A549 (cell line): ENCODE data around the gene PPP3CA.

Experiments
- CEBPB ChIP-seq, 2 experiments: fragments of >200 bp in 1 of 2; sonication (Bioruptor Twin) in 1 of 2; formaldehyde crosslinking in 1 of 2; IDR thresholded peaks; 2 replicates each; pipeline ENCODE4 v1.6.1; 2012 to 2016
- CHD4 ChIP-seq: fragments of 200-600 bp; sonication (generic); IDR thresholded peaks from 2 replicates; pipeline ENCODE4 v1.6.1; 2016; ENCODE audit warnings: antibody characterized with exemption, mild to moderate bottlenecking, borderline replicate concordance
- CTCF ChIP-seq: fragments of >200 bp; sonication (Bioruptor Twin); formaldehyde crosslinking; IDR thresholded peaks from 3 replicates; pipeline ENCODE4 v1.5.1; 2016
- EP300 ChIP-seq, 2 experiments: fragments of >200 bp; sonication (Bioruptor Twin); formaldehyde crosslinking; IDR thresholded peaks; 2 replicates in 1 of 2; 3 replicates in 1 of 2; pipeline ENCODE4 v1.6.1; 2016 to 2017
- HOXA7 ChIP-seq: fragments of 250-450 bp; sonication (Bioruptor Pico); IDR thresholded peaks from 2 replicates; pipeline ENCODE4 v1.5.0; 2020; ENCODE audit warnings: mild to moderate bottlenecking, moderate library complexity
- JUN ChIP-seq, 2 experiments: fragments of >200 bp; sonication (Bioruptor Twin); formaldehyde crosslinking; IDR thresholded peaks; 2 replicates in 1 of 2; 3 replicates in 1 of 2; pipeline ENCODE4 v1.6.1; 2016 to 2017
- KDM1A ChIP-seq: fragments of 200-600 bp; sonication (generic); IDR thresholded peaks from 2 replicates; pipeline ENCODE4 v1.6.1; 2016; ENCODE audit warnings: low read depth, mild to moderate bottlenecking
- POLR2A ChIP-seq: IDR thresholded peaks from 2 replicates; pipeline ENCODE4 v1.6.1; 2012; ENCODE audit warnings: mild to moderate bottlenecking, low read length
- RAD21 ChIP-seq, 2 experiments: fragments of >200 bp in 1 of 2; sonication (Bioruptor Twin) in 1 of 2; formaldehyde crosslinking in 1 of 2; IDR thresholded peaks in 1 of 2; conservative IDR thresholded peaks in 1 of 2; 2 replicates in 1 of 2; 3 replicates in 1 of 2; pipeline ENCODE4 v1.6.1; 2012 to 2018; ENCODE audit warnings: inconsistent platforms in 1 of 2
- RFX5 ChIP-seq: fragments of 450-650 bp; IDR thresholded peaks from 2 replicates; pipeline ENCODE4 v1.7.1; 2014; ENCODE audit warnings: antibody characterized with exemption, mild to moderate bottlenecking, moderate library complexity
- SMC3 ChIP-seq: fragments of >200 bp; sonication (Bioruptor Twin); formaldehyde crosslinking; IDR thresholded peaks from 3 replicates; pipeline ENCODE4 v1.6.1; 2018; ENCODE audit warnings: inconsistent platforms
- SREBF2 ChIP-seq: fragments of 450-650 bp; IDR thresholded peaks from 2 replicates; pipeline ENCODE4 v1.6.1; 2014; ENCODE audit warnings: mild to moderate bottlenecking, moderate library complexity
- USF2 ChIP-seq: fragments of 450-650 bp; IDR thresholded peaks from 2 replicates; pipeline ENCODE4 v1.6.1; 2014; ENCODE audit warnings: antibody characterized with exemption
- ZC3H11A ChIP-seq: fragments of 450-650 bp; IDR thresholded peaks from 2 replicates; pipeline ENCODE4 v1.6.1; 2014; ENCODE audit warnings: antibody characterized with exemption, mild to moderate bottlenecking

GRCh38 chr4:101271516-101271915, 75.8 kb downstream of the PPP3CA start:
- TF ChIP-seq CEBPB (IDR thresholded peaks at IDR 0.05) (no peak), CTCF (no peak), CHD4 (no peak), POLR2A (no peak), RFX5 (no peak), EP300 (IDR thresholded peaks at IDR 0.05) (no peak), JUN (IDR thresholded peaks at IDR 0.05) (no peak), SMC3 (no peak), RAD21 (conservative IDR thresholded peaks at IDR 0.05 in 1 of 2, IDR thresholded peaks at IDR 0.05 in 1 of 2) (no peak), SREBF2 (no peak), USF2 (no peak), ZC3H11A (no peak), HOXA7 (CRISPR knock-in tag) (no peak), KDM1A (no peak)
